Panc1 (cell line): ENCODE data around the gene NR2F1. TPM values are rescaled to one million over a fixed set of nuclear protein-coding genes. Genes with fewer than 3 reads are reported as not detected.

Experiments
- ATAC-seq: fragments of 200-7000 bp; cut with Tn5 transposase; 2 replicates; pipeline ENCODE4 v1.9.1; 2020; ENCODE audit warnings: mild to moderate bottlenecking, moderate library complexity
- BruUV-seq: library from RNA; stranded (reverse); fragments of 400-500 nt; replicated peaks from 2 replicates; lab custom pipeline; 2021; lab: Mats Ljungman, UMichigan
- CTCF ChIA-PET: fragments of 300-600 bp; sonication (Branson Sonifier 250); formaldehyde crosslinking; loops from one replicate; lab custom pipeline; 2022; ENCODE audit warnings: antibody characterized with exemption; lab: Charles Lee
- POLR2A ChIA-PET: fragments of 300-600 bp; sonication (Branson Sonifier 250); formaldehyde crosslinking; loops from one replicate; lab custom pipeline; 2022; ENCODE audit warnings: antibody characterized with exemption; lab: Charles Lee
- DNase-seq: peaks from one replicate; pipeline ENCODE4 v3.0.0-alpha.2; 2010; ENCODE audit warnings: low read depth, low spot score
- H3K27ac ChIP-seq: 2 replicates; pipeline ENCODE4 v1.5.1; 2011; ENCODE audit warnings: mild to moderate bottlenecking, low read length, inconsistent platforms
- H3K27me3 ChIP-seq: fragments of 200-500 bp; sonication (Bioruptor generic); 2 replicates; pipeline ENCODE4 v1.6.0; 2014; ENCODE audit warnings: low read length, inconsistent platforms; ENCODE audit not compliant: control insufficient read depth, insufficient read depth
- H3K36me3 ChIP-seq: fragments of 200-500 bp; sonication (Bioruptor generic); 2 replicates; pipeline ENCODE4 v1.5.1; 2014; ENCODE audit warnings: inconsistent platforms, mild to moderate bottlenecking, low read length, moderate library complexity; ENCODE audit not compliant: control insufficient read depth, insufficient read depth
- H3K4me1 ChIP-seq: 2 replicates; pipeline ENCODE4 v1.5.1; 2011; ENCODE audit warnings: inconsistent platforms, mild to moderate bottlenecking, low read length, moderate library complexity; ENCODE audit not compliant: control insufficient read depth, insufficient read depth
- H3K4me3 ChIP-seq, 2 experiments: 2 replicates each; pipeline ENCODE4 v1.5.1; 2011 to 2012; ENCODE audit warnings: low read depth in 2 of 2, low read length in 2 of 2, mild to moderate bottlenecking in 2 of 2, inconsistent platforms in 1 of 2, moderate library complexity in 1 of 2
- H3K9me3 ChIP-seq: fragments of 200-500 bp; sonication (Bioruptor generic); 2 replicates; pipeline ENCODE4 v1.5.1; 2014; ENCODE audit warnings: low read depth, mild to moderate bottlenecking, inconsistent platforms, low read length, moderate library complexity; ENCODE audit not compliant: control insufficient read depth, insufficient read depth
- POLR2AphosphoS5 ChIP-seq: IDR thresholded peaks from 2 replicates; pipeline ENCODE4 v1.6.1; 2012; ENCODE audit warnings: mild to moderate bottlenecking, low read depth, low read length, moderate library complexity
- SIN3A ChIP-seq: IDR thresholded peaks from 2 replicates; pipeline ENCODE4 v1.6.1; 2012; ENCODE audit warnings: low read depth, mild to moderate bottlenecking, low read length, moderate library complexity, borderline replicate concordance; ENCODE audit not compliant: insufficient read depth
- TCF7L2 ChIP-seq: IDR thresholded peaks from 2 replicates; pipeline ENCODE4 v1.6.1; 2011; ENCODE audit warnings: mild to moderate bottlenecking, low read depth, low read length, inconsistent platforms
- in situ Hi-C: cut with HindIII; loops from 2 replicates; pipeline ENCODE4 v1.10.0; 2016; ENCODE audit warnings: low sequenced_read_pairs, low pct_unique_long_range_greater_than_20kb
- intact Hi-C: fragments of 100-400 bp; cut with micrococcal nuclease; formaldehyde crosslinking; loops from one replicate; pipeline ENCODE4 v1.10.0; 2022; ENCODE audit not compliant: unreplicated experiment
- total RNA-seq: library from RNA; stranded (reverse); gene quantifications from one replicate; pipeline ENCODE4 v1.2.1, GENCODE V29; 2021; ENCODE audit not compliant: unreplicated experiment
- TF ChIP-seq, protein P1 (sequence below): fragments of 450-650 bp; IDR thresholded peaks from 2 replicates; pipeline ENCODE4 v1.5.1; 2017; ENCODE audit warnings: mild to moderate bottlenecking
- TF ChIP-seq, protein P2 (sequence below), 2 experiments: IDR thresholded peaks; 2 replicates each; pipeline ENCODE4 v1.6.1; 2011 to 2012; ENCODE audit warnings: low read depth in 2 of 2, control low read depth in 1 of 2, low read length in 1 of 2, mild to moderate bottlenecking in 1 of 2, moderate library complexity in 1 of 2; ENCODE audit not compliant: insufficient read depth in 1 of 2

Gene NR2F1
- total RNA-seq, 1 experiment from 2014 or later: 49.5 TPM

DNA sequence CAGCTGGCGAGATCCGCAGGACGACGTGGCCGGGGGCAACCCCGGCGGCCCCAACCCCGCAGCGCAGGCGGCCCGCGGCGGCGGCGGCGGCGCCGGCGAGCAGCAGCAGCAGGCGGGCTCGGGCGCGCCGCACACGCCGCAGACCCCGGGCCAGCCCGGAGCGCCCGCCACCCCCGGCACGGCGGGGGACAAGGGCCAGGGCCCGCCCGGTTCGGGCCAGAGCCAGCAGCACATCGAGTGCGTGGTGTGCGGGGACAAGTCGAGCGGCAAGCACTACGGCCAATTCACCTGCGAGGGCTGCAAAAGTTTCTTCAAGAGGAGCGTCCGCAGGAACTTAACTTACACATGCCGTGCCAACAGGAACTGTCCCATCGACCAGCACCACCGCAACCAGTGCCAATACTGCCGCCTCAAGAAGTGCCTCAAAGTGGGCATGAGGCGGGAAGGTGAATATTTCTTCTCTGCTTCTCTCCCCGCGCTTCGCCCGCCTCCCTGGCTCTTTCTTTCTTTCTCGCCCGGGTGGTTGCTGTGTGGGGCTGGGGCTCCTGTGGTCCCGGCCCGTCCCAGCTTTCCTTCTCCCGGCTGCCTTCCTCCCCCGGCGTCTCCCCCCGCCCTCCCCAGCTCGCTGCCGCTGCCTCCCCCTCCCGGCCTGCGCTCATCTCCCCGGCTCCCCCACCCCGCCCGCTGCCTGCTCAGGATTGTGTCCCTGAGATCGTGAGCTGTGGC is 2.2 kb downstream of the NR2F1 start:
- Histone ChIP-seq H3K9me3 (no peaks in the 10 kb centered on the region), H3K36me3 (peaks cover 5% of the 10 kb centered on the region; the same call in 1 of the 2 replicates), H3K27ac (peak overlapping the region; percentile 92), H3K27me3 (no peaks in the 10 kb centered on the region), H3K4me1 (peaks cover 11% of the 10 kb centered on the region), H3K4me3 (peak overlapping the region; percentile 71 to 86)
- no TSS peak for BruUV-seq
- POLR2A ChIA-PET: interaction anchor here (0.6 kb wide), 2 partner anchors 70 to 215 kb away, joined by 3 to 8 read pairs; no protein-coding TSS in a partner anchor
- intact Hi-C loops (loop anchor here (10.0 kb wide), 1 partner anchor 1940 kb away; no protein-coding TSS in a partner anchor), in situ Hi-C loops (no loop called here)
- TF ChIP-seq POLR2AphosphoS5 (no peak), SIN3A (0 out of 2 replicates have a peak, but pooled peaks have one; percentile 40), TCF7L2 (no peak)
- CTCF ChIA-PET: interaction anchor here (0.6 kb wide), 1 partner anchor 493 kb away, joined by 6 read pairs; no protein-coding TSS in a partner anchor
- ATAC-seq (peak; percentile 13), DNase-seq (no peak)

DNA sequence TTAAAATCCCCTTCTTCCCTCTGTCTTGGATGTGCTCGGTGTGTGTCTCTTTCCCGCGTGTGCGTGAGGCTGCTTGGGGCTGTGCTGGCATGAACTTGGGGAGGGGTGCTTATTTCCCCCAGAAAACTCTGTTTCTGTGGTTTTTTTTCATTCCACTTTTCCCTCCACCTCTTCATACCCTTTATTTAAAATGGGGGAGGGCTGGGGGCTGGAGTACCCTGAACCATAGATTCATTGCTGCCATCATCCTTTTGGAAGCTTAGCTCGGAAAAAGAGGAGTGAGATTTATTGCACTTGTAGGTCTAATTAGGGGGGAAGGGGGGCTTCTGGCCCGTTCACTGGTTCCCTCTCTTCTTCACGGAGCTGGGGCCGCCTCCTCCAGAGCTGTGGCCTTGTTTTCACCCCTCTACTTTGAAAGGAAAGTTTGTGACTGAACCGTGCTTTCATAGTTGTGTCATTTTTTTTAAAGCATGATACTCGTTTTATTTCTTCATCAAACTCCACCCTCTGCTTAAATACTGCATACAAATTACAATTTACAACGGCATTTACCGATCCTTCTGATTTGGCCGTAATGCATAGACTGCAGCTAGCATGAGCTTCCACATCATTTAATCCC is 2.9 kb downstream of the NR2F1 start:
- Histone ChIP-seq H3K36me3 (peaks cover 3% of the 10 kb centered on the region), H3K4me1 (peaks cover 11% of the 10 kb centered on the region), H3K27ac (peak overlapping the region; percentile 92), H3K4me3 (peak overlapping the region; percentile 71 to 86), H3K27me3 (no peaks in the 10 kb centered on the region), H3K9me3 (no peaks in the 10 kb centered on the region)
- CTCF ChIA-PET: interaction anchor here (1.3 kb wide), 1 partner anchor 309 kb away, joined by 3 read pairs; no protein-coding TSS in a partner anchor
- DNase-seq: no peak
- TF ChIP-seq, protein P1, sequence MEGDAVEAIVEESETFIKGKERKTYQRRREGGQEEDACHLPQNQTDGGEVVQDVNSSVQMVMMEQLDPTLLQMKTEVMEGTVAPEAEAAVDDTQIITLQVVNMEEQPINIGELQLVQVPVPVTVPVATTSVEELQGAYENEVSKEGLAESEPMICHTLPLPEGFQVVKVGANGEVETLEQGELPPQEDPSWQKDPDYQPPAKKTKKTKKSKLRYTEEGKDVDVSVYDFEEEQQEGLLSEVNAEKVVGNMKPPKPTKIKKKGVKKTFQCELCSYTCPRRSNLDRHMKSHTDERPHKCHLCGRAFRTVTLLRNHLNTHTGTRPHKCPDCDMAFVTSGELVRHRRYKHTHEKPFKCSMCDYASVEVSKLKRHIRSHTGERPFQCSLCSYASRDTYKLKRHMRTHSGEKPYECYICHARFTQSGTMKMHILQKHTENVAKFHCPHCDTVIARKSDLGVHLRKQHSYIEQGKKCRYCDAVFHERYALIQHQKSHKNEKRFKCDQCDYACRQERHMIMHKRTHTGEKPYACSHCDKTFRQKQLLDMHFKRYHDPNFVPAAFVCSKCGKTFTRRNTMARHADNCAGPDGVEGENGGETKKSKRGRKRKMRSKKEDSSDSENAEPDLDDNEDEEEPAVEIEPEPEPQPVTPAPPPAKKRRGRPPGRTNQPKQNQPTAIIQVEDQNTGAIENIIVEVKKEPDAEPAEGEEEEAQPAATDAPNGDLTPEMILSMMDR: no peak
- TF ChIP-seq POLR2AphosphoS5 (no peak), SIN3A (no peak), TCF7L2 (no peak)
- TF ChIP-seq, protein P2, sequence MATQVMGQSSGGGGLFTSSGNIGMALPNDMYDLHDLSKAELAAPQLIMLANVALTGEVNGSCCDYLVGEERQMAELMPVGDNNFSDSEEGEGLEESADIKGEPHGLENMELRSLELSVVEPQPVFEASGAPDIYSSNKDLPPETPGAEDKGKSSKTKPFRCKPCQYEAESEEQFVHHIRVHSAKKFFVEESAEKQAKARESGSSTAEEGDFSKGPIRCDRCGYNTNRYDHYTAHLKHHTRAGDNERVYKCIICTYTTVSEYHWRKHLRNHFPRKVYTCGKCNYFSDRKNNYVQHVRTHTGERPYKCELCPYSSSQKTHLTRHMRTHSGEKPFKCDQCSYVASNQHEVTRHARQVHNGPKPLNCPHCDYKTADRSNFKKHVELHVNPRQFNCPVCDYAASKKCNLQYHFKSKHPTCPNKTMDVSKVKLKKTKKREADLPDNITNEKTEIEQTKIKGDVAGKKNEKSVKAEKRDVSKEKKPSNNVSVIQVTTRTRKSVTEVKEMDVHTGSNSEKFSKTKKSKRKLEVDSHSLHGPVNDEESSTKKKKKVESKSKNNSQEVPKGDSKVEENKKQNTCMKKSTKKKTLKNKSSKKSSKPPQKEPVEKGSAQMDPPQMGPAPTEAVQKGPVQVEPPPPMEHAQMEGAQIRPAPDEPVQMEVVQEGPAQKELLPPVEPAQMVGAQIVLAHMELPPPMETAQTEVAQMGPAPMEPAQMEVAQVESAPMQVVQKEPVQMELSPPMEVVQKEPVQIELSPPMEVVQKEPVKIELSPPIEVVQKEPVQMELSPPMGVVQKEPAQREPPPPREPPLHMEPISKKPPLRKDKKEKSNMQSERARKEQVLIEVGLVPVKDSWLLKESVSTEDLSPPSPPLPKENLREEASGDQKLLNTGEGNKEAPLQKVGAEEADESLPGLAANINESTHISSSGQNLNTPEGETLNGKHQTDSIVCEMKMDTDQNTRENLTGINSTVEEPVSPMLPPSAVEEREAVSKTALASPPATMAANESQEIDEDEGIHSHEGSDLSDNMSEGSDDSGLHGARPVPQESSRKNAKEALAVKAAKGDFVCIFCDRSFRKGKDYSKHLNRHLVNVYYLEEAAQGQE (IDR thresholded peaks at IDR 0.05; ENCODE audit: insufficient read depth in 1 of 2, low read depth in 2 of 2, low read length in 1 of 2): no peak
- intact Hi-C loops (loop anchor here (10.0 kb wide), 1 partner anchor 1941 kb away; no protein-coding TSS in a partner anchor), in situ Hi-C loops (no loop called here)
- ATAC-seq: no peak
- POLR2A ChIA-PET: interaction anchor here (0.5 to 0.6 kb wide), 3 partner anchors 71 to 214 kb away, joined by 3 to 8 read pairs (median 3); no protein-coding TSS in a partner anchor
- BruUV-seq: no TSS peak
